Keratinocyte (primary cell): ENCODE results near the gene ATF6B. TPM values are rescaled to one million over a fixed set of nuclear protein-coding genes. Genes with fewer than 3 reads are reported as not detected.
A peak's percentile ranks its signal among the peaks of the same experiment; 100 is the strongest.

Experiments used
- DNase-seq: peaks from one replicate; pipeline ENCODE4 v3.0.0-alpha.2; 2011; ENCODE audit warnings: low read depth, missing footprints, low spot score
- FAIRE-seq: peaks from 2 replicates; lab custom pipeline; 2011; peaks lifted over from hg19 to GRCh38; lab: Jason Lieb, UNC
- H2AFZ ChIP-seq: 2 replicates; pipeline ENCODE4 v1.6.0; 2012; ENCODE audit warnings: low read length, control low read depth, inconsistent platforms; ENCODE audit not compliant: control insufficient read depth
- H3K27ac ChIP-seq: 2 replicates; pipeline ENCODE4 v1.5.1; 2011; ENCODE audit warnings: low read length; ENCODE audit not compliant: control insufficient read depth, insufficient read depth
- H3K27me3 ChIP-seq: 3 replicates; pipeline ENCODE4 v1.6.0; 2011; ENCODE audit warnings: low read length; ENCODE audit not compliant: control insufficient read depth, insufficient read depth; ENCODE audit errors: extremely low read depth
- H3K36me3 ChIP-seq, 2 experiments: 2 replicates in 1 of 2; 3 replicates in 1 of 2; pipeline ENCODE4 v1.5.1; 2011; ENCODE audit warnings: low read length in 2 of 2, mild to moderate bottlenecking in 1 of 2; ENCODE audit not compliant: control insufficient read depth in 2 of 2, insufficient read depth in 2 of 2; ENCODE audit errors: extremely low read depth in 1 of 2
- H3K4me1 ChIP-seq: 3 replicates; pipeline ENCODE4 v1.5.1; 2011; ENCODE audit warnings: low read length; ENCODE audit not compliant: control insufficient read depth, insufficient read depth; ENCODE audit errors: extremely low read depth
- H3K4me2 ChIP-seq: 3 replicates; pipeline ENCODE4 v1.6.0; 2011; ENCODE audit warnings: low read depth, low read length; ENCODE audit not compliant: control insufficient read depth, insufficient read depth; ENCODE audit errors: extremely low read depth
- H3K4me3 ChIP-seq, 3 experiments: fragments of 200-600 bp in 1 of 3; sonication (generic) in 1 of 3; 2 replicates in 2 of 3; 3 replicates in 1 of 3; pipeline ENCODE4 v1.5.1; 2011 to 2016; ENCODE audit warnings: low read length in 3 of 3, mild to moderate bottlenecking in 3 of 3, control low read depth in 2 of 3, inconsistent platforms in 1 of 3, low read depth in 1 of 3, mixed read lengths in 1 of 3, mixed run types in 1 of 3, moderate library complexity in 1 of 3; ENCODE audit not compliant: control insufficient read depth in 2 of 3, insufficient read depth in 2 of 3; ENCODE audit errors: extremely low read depth in 1 of 3
- H3K79me2 ChIP-seq: 2 replicates; pipeline ENCODE4 v1.6.0; 2012; ENCODE audit warnings: low read length; ENCODE audit not compliant: control insufficient read depth, insufficient read depth
- H3K9ac ChIP-seq: 3 replicates; pipeline ENCODE4 v1.6.0; 2011; ENCODE audit warnings: low read length; ENCODE audit not compliant: control insufficient read depth, insufficient read depth; ENCODE audit errors: extremely low read depth
- H3K9me1 ChIP-seq: 3 replicates; pipeline ENCODE4 v1.6.0; 2011; ENCODE audit warnings: low read length; ENCODE audit not compliant: control insufficient read depth, insufficient read depth; ENCODE audit errors: extremely low read depth
- H3K9me3 ChIP-seq: 2 replicates; pipeline ENCODE4 v1.5.1; 2012; ENCODE audit warnings: low read depth, low read length; ENCODE audit not compliant: control insufficient read depth
- H4K20me1 ChIP-seq: 3 replicates; pipeline ENCODE4 v1.6.0; 2011; ENCODE audit warnings: low read length; ENCODE audit not compliant: control insufficient read depth, insufficient read depth; ENCODE audit errors: extremely low read depth
- EZH2 ChIP-seq: IDR thresholded peaks from one replicate; pipeline ENCODE4 v1.6.1; 2012; ENCODE audit warnings: inconsistent platforms, mild to moderate bottlenecking, low read length, moderate library complexity
- dilution Hi-C: fragments of 300-500 bp; cut with MboI; formaldehyde crosslinking; loops from one replicate; pipeline ENCODE4 v1.7.0; 2020; ENCODE audit warnings: low sequenced_read_pairs; ENCODE audit not compliant: extremely low pct_ligation_motif_present
- polyA plus RNA-seq, 5 experiments: library from polyadenylated mRNA; depleted of rRNA in 3 of 5; stranded (reverse) in 3 of 5; stranded (forward) in 1 of 5; unstranded in 1 of 5; fragments of >200 nt; gene quantifications; 1 replicate in 1 of 5; 2 replicates in 3 of 5; 3 replicates in 1 of 5; pipeline versions ENCODE4 v1.2.1 to v1.2.3, GENCODE V29; 2011 to 2012; ENCODE audit warnings: missing spikeins in 2 of 5, low read depth in 1 of 5, low replicate concordance in 1 of 5
- TF ChIP-seq, protein P1 (sequence below), 3 experiments: IDR thresholded peaks in 1 of 3; conservative IDR thresholded peaks in 1 of 3; optimal IDR thresholded peaks in 1 of 3; 2 replicates in 2 of 3; 3 replicates in 1 of 3; pipeline versions ENCODE3 to v1.5.1; 2011; ENCODE audit warnings: low read length in 3 of 3, mild to moderate bottlenecking in 3 of 3, moderate library complexity in 2 of 3, control low read depth in 1 of 3, inconsistent platforms in 1 of 3; ENCODE audit not compliant: insufficient read depth in 2 of 3; ENCODE audit errors: extremely low read depth in 1 of 3

Gene ATF6B
- polyA plus RNA-seq, 1 donor (not counting 4 experiments of a cell fraction or from before 2014, with no cell fraction given): 30.4 TPM

- H3K9me3 ChIP-seq: no peaks in the 10 kb centered on the region
- H3K9ac ChIP-seq: no peak overlapping the region
- peaks cover 35% of the 10 kb centered on the region for H3K27me3 ChIP-seq
- no peaks in the 10 kb centered on the region for H3K79me2 ChIP-seq
- H3K4me1 ChIP-seq: peaks cover 5% of the 10 kb centered on the region
- no peaks in the 10 kb centered on the region for H4K20me1 ChIP-seq
- FAIRE-seq (no peak), DNase-seq (no peak)
- no peaks in the 10 kb centered on the region for H3K36me3 ChIP-seq
- H3K4me2 ChIP-seq: peak overlapping the region; percentile 30
- no peaks in the 10 kb centered on the region for H3K9me1 ChIP-seq
- H3K4me3 ChIP-seq: peak overlapping the region in 1 of 3 experiments; percentile 17
- TF ChIP-seq, protein P1, sequence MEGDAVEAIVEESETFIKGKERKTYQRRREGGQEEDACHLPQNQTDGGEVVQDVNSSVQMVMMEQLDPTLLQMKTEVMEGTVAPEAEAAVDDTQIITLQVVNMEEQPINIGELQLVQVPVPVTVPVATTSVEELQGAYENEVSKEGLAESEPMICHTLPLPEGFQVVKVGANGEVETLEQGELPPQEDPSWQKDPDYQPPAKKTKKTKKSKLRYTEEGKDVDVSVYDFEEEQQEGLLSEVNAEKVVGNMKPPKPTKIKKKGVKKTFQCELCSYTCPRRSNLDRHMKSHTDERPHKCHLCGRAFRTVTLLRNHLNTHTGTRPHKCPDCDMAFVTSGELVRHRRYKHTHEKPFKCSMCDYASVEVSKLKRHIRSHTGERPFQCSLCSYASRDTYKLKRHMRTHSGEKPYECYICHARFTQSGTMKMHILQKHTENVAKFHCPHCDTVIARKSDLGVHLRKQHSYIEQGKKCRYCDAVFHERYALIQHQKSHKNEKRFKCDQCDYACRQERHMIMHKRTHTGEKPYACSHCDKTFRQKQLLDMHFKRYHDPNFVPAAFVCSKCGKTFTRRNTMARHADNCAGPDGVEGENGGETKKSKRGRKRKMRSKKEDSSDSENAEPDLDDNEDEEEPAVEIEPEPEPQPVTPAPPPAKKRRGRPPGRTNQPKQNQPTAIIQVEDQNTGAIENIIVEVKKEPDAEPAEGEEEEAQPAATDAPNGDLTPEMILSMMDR (optimal IDR thresholded peaks at IDR 0.05 in 1 of 3, IDR thresholded peaks at IDR 0.05 in 1 of 3, conservative IDR thresholded peaks at IDR 0.05 in 1 of 3; ENCODE audit: extremely low read depth in 1 of 3, insufficient read depth in 2 of 3, low read length in 3 of 3): no peak
- no peak for TF ChIP-seq EZH2
- no peak overlapping the region for H2AFZ ChIP-seq
- dilution Hi-C loops: no loop called here
- no peak overlapping the region for H3K27ac ChIP-seq
Measured at GRCh38 chr6:32096087-32096393, 32.0 kb downstream of the ATF6B start.

- Histone ChIP-seq H4K20me1 (no peaks in the 10 kb centered on the region), H3K9ac (no peak overlapping the region), H2AFZ (no peak overlapping the region), H3K79me2 (no peaks in the 10 kb centered on the region), H3K36me3 (no peaks in the 10 kb centered on the region), H3K9me3 (no peaks in the 10 kb centered on the region), H3K27ac (no peak overlapping the region), H3K4me3 (no peak overlapping the region), H3K4me2 (peak overlapping the region; percentile 30), H3K9me1 (no peaks in the 10 kb centered on the region), H3K4me1 (peaks cover 5% of the 10 kb centered on the region), H3K27me3 (peaks cover 35% of the 10 kb centered on the region)
- FAIRE-seq: no peak
- TF ChIP-seq EZH2: no peak
- TF ChIP-seq, protein P1 (optimal IDR thresholded peaks at IDR 0.05 in 1 of 3, IDR thresholded peaks at IDR 0.05 in 1 of 3, conservative IDR thresholded peaks at IDR 0.05 in 1 of 3; ENCODE audit: extremely low read depth in 1 of 3, insufficient read depth in 2 of 3, low read length in 3 of 3): no peak
- dilution Hi-C loops: no loop called here
- DNase-seq: no peak
Measured at GRCh38 chr6:32095338-32096086, 32.5 kb downstream of the ATF6B start.
